Brain microvascular endothelial cell (primary cell): ENCODE measurements around the gene FAM20C.

Source experiments
- DNase-seq: peaks from one replicate; pipeline ENCODE4 v3.0.0-alpha.2; 2020
- H3K27ac ChIP-seq: fragments of 250-450 bp; sonication (Bioruptor Pico); 2 replicates; pipeline ENCODE4 v1.5.1; 2020; ENCODE audit warnings: mild to moderate bottlenecking, moderate library complexity
- H3K27me3 ChIP-seq: fragments of 250-450 bp; sonication (Bioruptor Pico); replicated peaks from 2 replicates; pipeline ENCODE4 v1.5.1; 2020; ENCODE audit warnings: mild to moderate bottlenecking
- H3K36me3 ChIP-seq: fragments of 250-450 bp; sonication (Bioruptor Pico); replicated peaks from 2 replicates; pipeline ENCODE4 v1.5.1; 2020; ENCODE audit warnings: mild to moderate bottlenecking
- H3K4me3 ChIP-seq: 2 replicates; pipeline ENCODE4 v1.5.1; 2011; ENCODE audit warnings: low read depth, mild to moderate bottlenecking, control low read depth, low read length, moderate library complexity
- CTCF ChIP-seq: IDR thresholded peaks from 2 replicates; pipeline ENCODE4 v1.5.1; 2011; ENCODE audit warnings: low read depth, mild to moderate bottlenecking, moderate library complexity, low read length, control low read depth, inconsistent platforms; ENCODE audit errors: missing control alignments
- in situ Hi-C: cut with HindIII; loops from 2 replicates; pipeline ENCODE4 v1.10.0; 2017; ENCODE audit warnings: low sequenced_read_pairs, low pct_ligation_motif_present

FAM20C gene

GRCh38 chr7:300546-301290 is 108.3 kb downstream of the FAM20C start:
- no peak for DNase-seq
- Histone ChIP-seq H3K4me3 (no peak overlapping the region), H3K27ac (no peak overlapping the region), H3K36me3 (no peaks in the 10 kb centered on the region), H3K27me3 (no peaks in the 10 kb centered on the region)
- no peak for TF ChIP-seq CTCF
- in situ Hi-C loops = no loop called here

GRCh38 chr7:301291-302053 is 109.1 kb downstream of the FAM20C start:
- H3K27ac ChIP-seq = no peak overlapping the region
- no peak for TF ChIP-seq CTCF
- no peak for DNase-seq
- in situ Hi-C loops = no loop called here
- no peak overlapping the region for H3K4me3 ChIP-seq
- no peaks in the 10 kb centered on the region for H3K36me3 ChIP-seq
- no peaks in the 10 kb centered on the region for H3K27me3 ChIP-seq

GRCh38 chr7:302054-302992 is 110.0 kb downstream of the FAM20C start:
- TF ChIP-seq CTCF = no peak
- no peak for DNase-seq
- Histone ChIP-seq H3K27me3 (no peaks in the 10 kb centered on the region), H3K36me3 (no peaks in the 10 kb centered on the region), H3K4me3 (no peak overlapping the region), H3K27ac (no peak overlapping the region)
- in situ Hi-C loops = no loop called here

GRCh38 chr7:303425-303824 is 111.1 kb downstream of the FAM20C start:
- no peak overlapping the region for H3K4me3 ChIP-seq
- in situ Hi-C loops = no loop called here
- no peak overlapping the region for H3K27ac ChIP-seq
- TF ChIP-seq CTCF = no peak
- H3K36me3 ChIP-seq = no peaks in the 10 kb centered on the region
- H3K27me3 ChIP-seq = no peaks in the 10 kb centered on the region
- DNase-seq = no peak

- in situ Hi-C loops = no loop called here
- H3K27me3 ChIP-seq = no peaks in the 10 kb centered on the region
- no peak for TF ChIP-seq CTCF
- no peak overlapping the region for H3K4me3 ChIP-seq
- no peak overlapping the region for H3K27ac ChIP-seq
- no peak for DNase-seq
- H3K36me3 ChIP-seq = no peaks in the 10 kb centered on the region
These were observed 111.7 kb downstream of the FAM20C start for GRCh38 chr7:303884-304573.
